H9 (cell line): ENCODE results near the gene RPL27A. TPM values are rescaled to one million over a fixed set of nuclear protein-coding genes. Genes with fewer than 3 reads are reported as not detected.

Experiments used
- DNase-seq: peaks from one replicate; pipeline ENCODE4 v3.0.0-alpha.2; 2017
- H2AFZ ChIP-seq: one replicate; pipeline ENCODE4 v1.6.1; 2013; ENCODE audit warnings: mild to moderate bottlenecking, low read length, control low read depth, moderate library complexity
- H2AK5ac ChIP-seq: 2 replicates; pipeline ENCODE4 v1.6.1; 2013; ENCODE audit warnings: low read length, control low read depth, mixed read lengths; ENCODE audit not compliant: insufficient read length
- H2BK120ac ChIP-seq: one replicate; pipeline ENCODE4 v1.6.1; 2013; ENCODE audit warnings: low read depth, mild to moderate bottlenecking, low read length, control low read depth, inconsistent platforms; ENCODE audit not compliant: poor library complexity, severe bottlenecking
- H2BK12ac ChIP-seq: 2 replicates; pipeline ENCODE4 v1.6.1; 2013; ENCODE audit warnings: low read length, control low read depth, mixed read lengths, low read depth; ENCODE audit not compliant: insufficient read length
- H2BK15ac ChIP-seq: 2 replicates; pipeline ENCODE4 v1.6.1; 2013; ENCODE audit warnings: low read depth, low read length, control low read depth
- H2BK20ac ChIP-seq: one replicate; pipeline ENCODE4 v1.6.1; 2013; ENCODE audit warnings: low read depth, mild to moderate bottlenecking, low read length, control low read depth, inconsistent platforms; ENCODE audit not compliant: poor library complexity, severe bottlenecking
- H2BK5ac ChIP-seq: 2 replicates; pipeline ENCODE4 v1.6.1; 2013; ENCODE audit warnings: low read length, control low read depth, mixed read lengths; ENCODE audit not compliant: insufficient read length
- H3K14ac ChIP-seq: 2 replicates; pipeline ENCODE4 v1.6.1; 2013; ENCODE audit warnings: low read length, control low read depth; ENCODE audit not compliant: insufficient read depth
- H3K18ac ChIP-seq: 2 replicates; pipeline ENCODE4 v1.6.1; 2013; ENCODE audit warnings: low read depth, mild to moderate bottlenecking, mixed read lengths, low read length, control low read depth; ENCODE audit not compliant: insufficient read length
- H3K23ac ChIP-seq: 2 replicates; pipeline ENCODE4 v1.6.1; 2013; ENCODE audit warnings: low read length, control low read depth, mixed read lengths, low read depth; ENCODE audit not compliant: insufficient read length
- H3K23me2 ChIP-seq: 2 replicates; pipeline ENCODE4 v1.6.1; 2013; ENCODE audit warnings: low read depth, mild to moderate bottlenecking, mixed read lengths, low read length, control low read depth; ENCODE audit not compliant: insufficient read length, poor library complexity, severe bottlenecking
- H3K27ac ChIP-seq: 2 replicates; pipeline ENCODE4 v1.5.1; 2013; ENCODE audit warnings: low read length, control low read depth, mixed read lengths, low read depth; ENCODE audit not compliant: insufficient read length
- H3K27me3 ChIP-seq: 2 replicates; pipeline ENCODE4 v1.6.1; 2013; ENCODE audit warnings: low read length, control low read depth, inconsistent platforms; ENCODE audit not compliant: insufficient read depth
- H3K4ac ChIP-seq: 2 replicates; pipeline ENCODE4 v1.6.1; 2013; ENCODE audit warnings: low read depth, mild to moderate bottlenecking, control low read depth, inconsistent platforms, low read length, moderate library complexity
- H3K4me1 ChIP-seq: 2 replicates; pipeline ENCODE4 v1.6.1; 2013; ENCODE audit warnings: low read length, control low read depth, inconsistent platforms; ENCODE audit not compliant: insufficient read depth
- H3K4me2 ChIP-seq: 2 replicates; pipeline ENCODE4 v1.6.1; 2013; ENCODE audit warnings: low read length, control low read depth, mixed read lengths; ENCODE audit not compliant: insufficient read length, insufficient read depth
- H3K56ac ChIP-seq: 2 replicates; pipeline ENCODE4 v1.6.1; 2013; ENCODE audit warnings: low read depth, mild to moderate bottlenecking, mixed read lengths, low read length, control low read depth; ENCODE audit not compliant: insufficient read length
- H3K79me1 ChIP-seq: 2 replicates; pipeline ENCODE4 v1.6.1; 2013; ENCODE audit warnings: low read depth, mild to moderate bottlenecking, moderate library complexity, low read length, control low read depth, inconsistent platforms; ENCODE audit not compliant: insufficient read depth, poor library complexity, severe bottlenecking
- H3K79me2 ChIP-seq: 2 replicates; pipeline ENCODE4 v1.6.1; 2013; ENCODE audit warnings: low read length, control low read depth, inconsistent platforms; ENCODE audit not compliant: insufficient read depth
- H3K9ac ChIP-seq: 2 replicates; pipeline ENCODE4 v1.6.1; 2013; ENCODE audit warnings: low read length, control low read depth, mixed read lengths; ENCODE audit not compliant: insufficient read length; ENCODE audit errors: extremely low read depth
- H3K9me3 ChIP-seq: one replicate; pipeline ENCODE4 v1.6.1; 2013; ENCODE audit warnings: low read depth, low read length, inconsistent platforms; ENCODE audit not compliant: control insufficient read depth
- H3T11ph ChIP-seq: one replicate; pipeline ENCODE4 v1.6.1; 2013; ENCODE audit warnings: mild to moderate bottlenecking, low read length, control low read depth, inconsistent platforms
- H4K20me1 ChIP-seq: one replicate; pipeline ENCODE4 v1.6.1; 2013; ENCODE audit not compliant: control insufficient read depth, insufficient read length, insufficient read depth
- H4K5ac ChIP-seq: 2 replicates; pipeline ENCODE4 v1.6.1; 2013; ENCODE audit warnings: low read depth, mild to moderate bottlenecking, mixed read lengths, low read length, control low read depth; ENCODE audit not compliant: insufficient read length
- H4K8ac ChIP-seq: replicated peaks from 2 replicates; pipeline ENCODE4 v1.6.1; 2013; ENCODE audit warnings: low read length, control low read depth, mixed read lengths, low read depth; ENCODE audit not compliant: insufficient read length
- H4K91ac ChIP-seq: 2 replicates; pipeline ENCODE4 v1.6.1; 2013; ENCODE audit warnings: low read depth, mild to moderate bottlenecking, moderate library complexity, mixed read lengths, low read length, control low read depth; ENCODE audit not compliant: insufficient read length
- H3K27ac Mint-ChIP-seq, 3 experiments: 2 replicates in 2 of 3; 3 replicates in 1 of 3; pipeline ENCODE4 v1.8.0; 2020 to 2021; ENCODE audit warnings: mixed read lengths in 3 of 3, mild to moderate bottlenecking in 1 of 3, moderate library complexity in 1 of 3
- H3K27me3 Mint-ChIP-seq: 2 replicates; pipeline ENCODE4 v1.8.0; 2021; ENCODE audit warnings: low read depth, mild to moderate bottlenecking, moderate library complexity, mixed read lengths
- H3K36me3 Mint-ChIP-seq, 3 experiments: 2 replicates in 2 of 3; 3 replicates in 1 of 3; pipeline ENCODE4 v1.8.0; 2020 to 2021; ENCODE audit warnings: low read depth in 3 of 3, mixed read lengths in 3 of 3; ENCODE audit not compliant: insufficient read depth in 1 of 3
- H3K4me1 Mint-ChIP-seq, 2 experiments: 2 replicates each; pipeline ENCODE4 v1.8.0; 2020; ENCODE audit warnings: mixed read lengths in 2 of 2
- H3K4me3 Mint-ChIP-seq, 2 experiments: 2 replicates in 1 of 2; 3 replicates in 1 of 2; pipeline ENCODE4 v1.8.0; 2020 to 2021; ENCODE audit warnings: mild to moderate bottlenecking in 2 of 2, mixed read lengths in 2 of 2, moderate library complexity in 1 of 2
- H3K9me3 Mint-ChIP-seq, 2 experiments: 2 replicates in 1 of 2; 3 replicates in 1 of 2; pipeline ENCODE4 v1.8.0; 2020; ENCODE audit warnings: mild to moderate bottlenecking in 2 of 2, mixed read lengths in 2 of 2, moderate library complexity in 1 of 2
- CTCF ChIP-seq: fragments of 200-600 bp; sonication (generic); conservative IDR thresholded peaks from 3 replicates; pipeline ENCODE4 v1.8.0; 2021; ENCODE audit warnings: antibody characterized with exemption, mild to moderate bottlenecking
- WGBS: extraction: QIAGEN DNeasy Blood & Tissue Kit; methylation state at CpG from one replicate; pipeline ENCODE4 v1.1.7; 2013; ENCODE audit warnings: missing lambda C conversion rate, low lambda C conversion rate, mixed read lengths; ENCODE audit not compliant: insufficient read length; ENCODE audit errors: extremely low coverage; 5-methylcytosine and 5-hydroxymethylcytosine counted together
- total RNA-seq: library from RNA; stranded (reverse); gene quantifications from 2 replicates; pipeline ENCODE4 v1.2.1, GENCODE V29; 2021

RPL27A gene
- total RNA-seq, 1 experiment from 2014 or later, result 1,152 TPM

GRCh38 chr11:8638300-8638699, 44.3 kb upstream of the RPL27A start:
- peaks cover 9 to 15% (median 10%) of the 10 kb centered on the region in 3 experiments; a peak in 6 of 7 replicates for H3K36me3 Mint-ChIP-seq

More at GRCh38 chr11:8638300-8638699, 44.3 kb upstream of the RPL27A start:
- no peak overlapping the region for H3K18ac ChIP-seq
- H2BK12ac ChIP-seq, result no peak overlapping the region
- no peak overlapping the region for H4K5ac ChIP-seq
- H3K23ac ChIP-seq, result no peak overlapping the region
- TF ChIP-seq CTCF, result no peak; the same call in 2 of the 3 replicates
- no peak overlapping the region for H3K9ac ChIP-seq
- H4K8ac ChIP-seq, result no peak overlapping the region
- peaks cover 9% of the 10 kb centered on the region; the same call in 1 of the 2 replicates for H3K4me1 ChIP-seq
- H4K91ac ChIP-seq, result no peak overlapping the region
- H2AK5ac ChIP-seq, result no peak overlapping the region
- no peaks in the 10 kb centered on the region for H3K23me2 ChIP-seq
- no peak overlapping the region for H2BK15ac ChIP-seq
- H3K56ac ChIP-seq, result no peak overlapping the region
- H2BK120ac ChIP-seq, result no peak overlapping the region
- H3K4ac ChIP-seq, result no peak overlapping the region
- H3K27me3 ChIP-seq, result no peaks in the 10 kb centered on the region
- H3K79me2 ChIP-seq, result no peaks in the 10 kb centered on the region
- no peak for DNase-seq
- Mint-ChIP-seq H3K27me3 (no peaks in the 10 kb centered on the region; the same call in 1 of the 2 replicates), H3K4me3 (no peak overlapping the region; a peak in 1 of 5 replicates), H3K27ac (no peak overlapping the region), H3K4me1 (peaks cover 20 to 25% of the 10 kb centered on the region in 2 experiments), H3K9me3 (peaks cover 0 to 3% of the 10 kb centered on the region in 2 experiments; a peak in 1 of 5 replicates)
- no peak overlapping the region for H3K14ac ChIP-seq
- no peak overlapping the region for H3K4me2 ChIP-seq
- no peak overlapping the region for H2AFZ ChIP-seq
- WGBS, result no CpG with 5 or more reads among the region's 5 CpGs
- H3K27ac ChIP-seq, result no peak overlapping the region
- no peak overlapping the region for H2BK5ac ChIP-seq
- no peak overlapping the region for H2BK20ac ChIP-seq
- no peaks in the 10 kb centered on the region for H3K9me3 ChIP-seq
- H4K20me1 ChIP-seq, result no peaks in the 10 kb centered on the region
- no peaks in the 10 kb centered on the region for H3K79me1 ChIP-seq
- H3T11ph ChIP-seq, result no peak overlapping the region
